ENCODE data around the gene TMED7.
A peak's percentile ranks its signal among the peaks of the same experiment; 100 is the strongest.

TMED7 gene

DNA sequence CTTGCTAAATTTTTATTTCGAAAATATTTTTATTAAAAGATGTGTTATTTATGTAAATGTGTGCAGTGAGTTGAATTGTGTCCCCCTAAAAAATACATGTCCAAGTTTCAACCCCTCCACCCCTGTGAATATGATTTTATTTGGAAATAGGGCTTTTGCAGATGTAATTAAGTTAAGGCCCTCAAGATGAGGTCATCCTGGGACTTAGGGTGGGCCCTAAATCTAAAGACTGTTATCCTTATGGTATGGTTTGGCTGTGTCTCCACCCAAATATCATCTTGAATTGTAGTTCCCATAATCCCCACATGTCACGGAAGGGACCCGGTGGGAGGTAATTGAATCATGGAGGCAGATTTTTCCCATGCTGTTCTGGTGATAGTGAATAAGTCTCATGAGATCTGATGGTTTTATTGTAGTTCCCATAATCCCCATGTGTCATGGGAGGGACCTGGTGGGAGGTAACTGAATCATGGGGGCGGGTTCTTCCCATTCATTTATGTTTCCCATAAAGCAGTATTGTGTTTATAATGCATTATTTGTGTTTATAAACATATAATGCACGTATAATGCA lies 1.5 kb upstream of the TMED7 start:
- DNase-seq (ENCODE audit: low read depth in 2 of 2): no peak

GRCh38 chr5:115626445-115626823 lies 598 bp upstream of the TMED7 start:
- no peak for DNase-seq (ENCODE audit: low read depth in 2 of 2)

- DNase-seq (ENCODE audit: low read depth in 2 of 2): no peak
Observed at GRCh38 chr5:115624994-115625393, 842 bp downstream of the TMED7 start.

DNA sequence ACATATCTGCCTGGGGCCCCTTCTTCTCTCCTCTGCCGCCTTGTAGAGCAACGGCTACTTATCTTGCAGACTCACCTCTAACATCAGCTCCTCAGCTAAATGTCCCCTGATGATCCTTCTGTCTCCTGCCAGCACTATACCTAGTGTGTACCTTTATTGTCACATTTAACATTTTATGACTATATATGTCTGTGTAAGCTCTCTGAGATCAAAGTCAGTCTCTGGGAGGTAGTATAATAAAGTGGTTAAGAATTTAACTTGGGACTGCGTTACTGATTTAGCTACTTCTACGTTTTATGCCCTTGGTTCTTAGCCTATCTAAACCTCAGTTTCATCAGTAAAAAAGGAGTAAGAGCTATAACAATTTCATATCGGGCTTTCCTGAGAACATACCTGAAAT lies 2.2 kb downstream of the TMED7 start:
- no peak for DNase-seq (ENCODE audit: low read depth in 2 of 2)

GRCh38 chr5:115621365-115621900 lies 4.4 kb downstream of the TMED7 start:
- no peak for DNase-seq (ENCODE audit: low read depth in 2 of 2)

- DNase-seq (ENCODE audit: low read depth in 2 of 2): no peak
Observed at GRCh38 chr5:115616892-115617291, 8.9 kb downstream of the TMED7 start.

DNA sequence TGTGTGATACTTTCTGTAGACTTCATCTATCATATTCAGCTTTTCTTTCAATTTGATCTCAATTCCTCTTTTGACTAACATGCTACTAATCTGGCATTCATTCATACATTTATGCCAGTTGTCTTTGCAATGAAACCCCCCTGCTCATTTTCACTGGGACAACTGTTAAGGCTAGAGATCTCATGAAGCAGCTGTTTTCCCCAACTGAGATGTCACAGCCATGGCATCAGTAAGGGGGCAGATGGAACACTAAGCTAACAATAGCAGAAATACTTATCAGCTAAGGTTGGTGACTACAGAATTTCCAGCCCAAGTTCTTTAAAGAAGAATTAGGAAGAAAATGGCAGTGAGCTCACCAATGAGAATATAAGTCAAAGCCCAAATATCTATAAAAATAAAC lies 9.4 kb downstream of the TMED7 start:
- DNase-seq (ENCODE audit: low read depth in 2 of 2): no peak

GRCh38 chr5:115611873-115612272 lies 14.0 kb downstream of the TMED7 start:
- no peak for DNase-seq (ENCODE audit: low read depth in 2 of 2)

- DNase-seq (ENCODE audit: low read depth in 2 of 2): no peak
Observed at GRCh38 chr5:115607935-115608334, 17.9 kb downstream of the TMED7 start.

- DNase-seq (ENCODE audit: low read depth in 2 of 2): no peak
Observed at GRCh38 chr5:115605436-115605835, 20.4 kb downstream of the TMED7 start.

- DNase-seq (ENCODE audit: low read depth in 2 of 2): no peak
Observed at GRCh38 chr5:115602591-115603125, 23.2 kb downstream of the TMED7 start.

- peak; percentile 47 to 60 for DNase-seq (ENCODE audit: low read depth in 2 of 2)
Observed at GRCh38 chr5:115601701-115602590, 23.9 kb downstream of the TMED7 start, which contains the start of gene TICAM2. Gene TICAM2, minus strand, starts transcription at chr5:115602479. Its CDS starts 21,223 bp downstream, at chr5:115581256.

DNA sequence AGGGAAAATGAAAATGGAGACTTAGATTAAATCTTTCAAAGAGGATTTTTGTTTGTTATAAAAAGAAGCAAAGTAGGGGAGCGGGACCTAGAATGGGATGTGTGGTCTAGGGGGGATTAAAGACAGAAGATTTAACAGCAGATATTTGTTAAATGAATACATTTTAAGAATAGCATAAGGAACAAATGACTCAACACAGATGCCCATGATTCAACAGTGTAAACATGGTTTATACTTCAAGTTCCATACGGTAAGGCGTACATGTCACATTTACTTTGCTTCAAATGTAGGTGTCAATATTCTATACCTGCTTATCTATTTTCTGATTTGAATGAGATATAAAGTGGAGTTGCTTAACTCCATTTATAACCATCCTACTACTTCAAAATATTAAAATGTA lies 25.1 kb downstream of the TMED7 start:
- no peak for DNase-seq (ENCODE audit: low read depth in 2 of 2)

GRCh38 chr5:115599924-115600323 lies 25.9 kb downstream of the TMED7 start:
- no peak for DNase-seq (ENCODE audit: low read depth in 2 of 2)

DNA sequence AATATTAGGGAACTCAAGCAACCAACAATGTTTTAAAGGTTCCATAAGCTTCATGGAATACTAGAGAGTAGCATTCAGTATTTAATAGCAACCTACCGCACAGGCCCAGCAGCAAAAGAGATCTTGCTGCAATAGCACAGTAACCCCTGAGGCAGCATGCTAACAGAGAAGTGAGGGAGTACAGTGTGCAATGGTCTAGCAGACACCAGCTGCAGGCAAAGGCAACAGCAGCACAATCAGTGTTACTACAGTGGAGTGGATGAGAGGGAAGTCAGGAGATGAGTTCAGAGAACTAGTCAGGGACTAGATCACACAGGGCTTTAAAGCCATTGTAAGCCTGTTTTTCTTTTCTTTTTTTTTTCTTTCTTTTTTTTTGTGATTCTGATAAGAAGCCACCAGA lies 26.3 kb downstream of the TMED7 start:
- no peak for DNase-seq (ENCODE audit: low read depth in 2 of 2)

DNA sequence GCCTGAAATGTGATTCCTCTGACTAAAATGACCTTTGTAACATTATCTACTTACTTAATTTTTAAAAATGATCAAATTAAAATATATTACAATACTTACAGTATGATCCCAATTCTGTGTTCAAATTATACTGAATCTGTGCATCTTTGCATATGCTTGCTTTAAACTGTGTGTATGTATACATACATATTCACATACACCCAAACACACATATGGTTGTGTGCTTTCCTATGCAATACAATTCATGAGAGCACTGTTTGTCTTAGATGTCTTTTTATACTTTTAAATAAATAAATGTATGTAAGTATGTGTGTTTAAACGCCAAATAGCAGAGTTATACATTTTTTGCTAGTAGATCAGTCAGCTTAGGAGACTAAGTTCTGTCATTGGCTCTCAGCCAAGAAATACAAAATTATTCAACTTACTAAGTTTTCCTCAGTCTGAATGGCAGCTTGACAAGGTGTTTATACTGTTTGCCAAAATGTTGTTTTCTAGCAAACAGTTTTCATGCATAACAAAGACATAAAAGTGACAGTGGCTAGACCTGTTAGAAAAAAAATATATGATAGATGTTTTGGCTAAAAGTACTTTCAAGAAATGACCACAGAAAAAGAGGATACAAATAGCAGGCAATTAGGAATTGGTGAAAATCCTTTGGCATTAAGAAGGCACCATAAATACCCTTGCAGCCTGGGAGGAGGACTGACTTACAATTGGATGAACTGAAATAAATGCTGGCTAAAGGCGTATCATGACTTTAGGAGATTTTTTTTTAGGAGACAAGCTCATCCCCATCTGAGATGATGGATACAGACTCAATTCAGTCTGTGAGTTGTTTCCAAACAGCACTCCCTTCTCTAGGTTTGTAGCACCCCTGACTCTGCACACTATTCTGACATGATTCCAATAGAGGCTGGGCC lies 31.4 kb downstream of the TMED7 start:
- DNase-seq (ENCODE audit: low read depth in 2 of 2): no peak

DNA sequence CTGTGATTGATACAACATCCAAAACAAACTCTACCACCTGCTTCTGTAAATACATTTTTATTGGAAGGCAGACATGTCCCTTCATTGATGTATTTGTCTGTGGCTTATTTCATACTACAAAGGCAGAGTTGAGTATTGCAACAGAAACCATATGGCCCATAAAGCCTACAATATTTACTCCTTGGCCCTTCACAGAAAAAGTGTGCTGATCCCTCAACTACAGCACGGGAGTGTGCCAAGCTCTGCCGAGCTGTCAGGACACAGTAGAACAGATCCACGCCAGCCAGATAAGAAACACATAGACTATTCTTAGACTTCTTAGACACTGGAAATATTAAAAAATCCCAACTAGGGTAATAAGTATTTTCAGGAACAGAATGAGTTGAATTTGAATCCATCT lies 36.8 kb downstream of the TMED7 start:
- no peak for DNase-seq (ENCODE audit: low read depth in 2 of 2)

- DNase-seq (ENCODE audit: low read depth in 2 of 2): no peak
Observed at GRCh38 chr5:115588640-115589039, 37.2 kb downstream of the TMED7 start.

DNA sequence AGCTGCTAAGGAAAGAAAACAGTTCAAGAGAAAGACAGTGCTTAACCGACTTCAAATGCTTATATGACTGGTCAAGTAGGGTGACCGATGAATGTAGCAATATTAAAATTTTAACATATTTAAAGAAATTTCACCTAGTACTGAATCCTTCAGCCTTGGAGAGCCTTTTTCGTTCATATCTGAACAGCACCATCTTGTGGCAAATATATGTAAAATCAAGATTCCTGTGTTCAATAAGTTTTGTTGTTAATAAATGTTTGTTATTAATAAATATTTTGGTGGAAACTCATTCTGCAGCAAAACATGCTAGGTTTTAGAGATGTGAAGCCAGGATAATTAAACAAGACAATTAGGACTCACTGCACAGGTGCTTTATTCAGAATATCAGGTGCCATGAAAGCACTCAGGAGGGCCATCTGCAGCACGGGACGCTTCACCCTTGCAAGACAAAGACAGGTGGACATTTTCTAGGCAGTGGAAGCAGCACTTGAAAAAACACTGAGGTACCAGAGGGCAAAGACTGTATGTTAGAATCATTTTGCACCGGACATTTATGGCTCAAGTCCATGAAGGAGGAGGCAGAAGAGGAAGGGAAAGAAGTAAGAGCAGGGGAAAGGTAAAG lies 39.2 kb downstream of the TMED7 start:
- DNase-seq (ENCODE audit: low read depth in 2 of 2): no peak

- DNase-seq (ENCODE audit: low read depth in 2 of 2): no peak
Observed at GRCh38 chr5:115585265-115585664, 40.6 kb downstream of the TMED7 start.

DNA sequence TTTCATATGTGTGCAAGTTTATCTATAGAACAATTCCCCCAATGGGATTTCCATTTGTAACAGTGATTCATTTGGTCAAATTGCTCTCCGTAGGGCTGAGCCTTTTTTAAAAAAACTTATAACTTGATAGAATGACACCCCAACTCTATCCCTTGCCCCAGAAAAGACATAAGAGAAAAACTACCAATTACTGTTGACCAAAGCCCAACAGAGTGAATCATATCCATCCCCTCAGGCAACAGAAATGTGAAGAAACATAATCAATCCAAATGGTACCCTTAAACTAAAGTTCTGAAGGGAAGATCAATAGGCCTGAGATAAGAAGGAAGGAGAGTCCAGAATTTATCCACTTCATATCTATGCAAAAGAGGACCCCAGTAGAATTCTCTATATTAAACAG lies 41.3 kb downstream of the TMED7 start:
- no peak for DNase-seq (ENCODE audit: low read depth in 2 of 2)

Data from stimulated activated CD8-positive, alpha-beta memory T cell treated with anti-CD3 and anti-CD28 coated beads, Interleukin-15, amount 100 ng/mL, for 48 hours (primary cell).